GM10847 (cell line): ENCODE results near the gene ASCC1.

Experiments used
- POLR2A ChIP-seq: IDR thresholded peaks from 2 replicates; pipeline ENCODE4 v1.6.1; 2011; ENCODE audit not compliant: insufficient read length; ENCODE audit errors: extremely low read depth

ASCC1 gene

DNA sequence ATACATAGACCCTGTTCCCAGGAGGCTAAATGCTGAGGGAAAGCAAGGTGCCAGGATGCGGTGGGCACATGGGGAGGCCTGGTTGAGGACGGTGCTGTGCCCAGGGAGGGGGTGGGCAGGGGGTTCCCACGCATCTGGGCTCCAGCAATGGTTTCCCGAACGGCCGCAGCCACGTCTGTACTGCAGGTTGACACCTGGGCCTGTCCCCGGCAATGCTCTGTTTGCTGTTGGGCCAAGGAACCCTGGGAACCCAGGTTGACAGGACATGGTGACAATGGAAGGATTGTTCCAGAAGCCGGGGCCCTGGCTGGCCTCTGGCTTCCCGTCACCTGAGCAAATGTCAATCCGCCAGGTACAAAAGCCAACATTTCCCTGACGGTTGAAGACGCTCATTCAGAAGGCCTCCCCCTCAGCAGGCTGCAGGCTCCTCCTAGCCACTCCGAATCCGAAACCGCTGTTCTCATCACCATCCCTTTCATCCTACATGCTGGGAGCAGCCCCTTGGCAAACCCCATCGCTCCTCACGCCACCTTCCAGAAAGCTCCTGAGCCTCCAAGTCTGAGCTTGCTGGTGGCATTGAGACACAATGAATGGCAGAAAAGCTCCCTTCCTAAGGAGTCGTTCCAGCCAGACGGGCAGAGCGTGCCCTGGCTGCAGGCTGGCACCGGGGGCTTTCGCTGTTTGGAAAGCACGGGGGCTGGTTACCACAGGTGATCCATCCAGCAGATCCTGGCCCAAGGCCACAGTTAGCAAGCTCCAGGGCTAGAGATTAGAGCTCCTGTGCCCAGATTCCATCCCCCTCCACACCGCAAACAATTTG is 158.9 kb downstream of the ASCC1 start:
- TF ChIP-seq POLR2A: no peak

DNA sequence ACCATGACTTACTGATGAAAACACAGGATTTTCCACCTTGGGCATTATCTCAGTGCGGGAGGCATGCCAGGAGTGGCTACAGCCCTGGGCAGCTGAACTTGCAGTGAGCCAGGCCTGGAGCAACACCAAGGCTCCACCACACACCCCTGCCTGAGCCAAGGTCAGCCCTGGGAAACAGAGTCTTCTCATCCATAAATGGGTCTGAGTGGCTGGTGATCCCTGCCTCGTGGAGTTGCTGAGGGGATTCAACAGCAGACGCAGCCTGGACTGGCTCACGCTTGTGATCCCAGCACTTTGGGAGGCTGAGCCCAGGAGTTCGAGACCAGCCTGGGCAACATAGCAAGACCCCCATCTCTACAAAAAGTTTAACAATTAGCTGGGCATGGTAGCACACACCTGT is 160.0 kb downstream of the ASCC1 start:
- TF ChIP-seq POLR2A: no peak

DNA sequence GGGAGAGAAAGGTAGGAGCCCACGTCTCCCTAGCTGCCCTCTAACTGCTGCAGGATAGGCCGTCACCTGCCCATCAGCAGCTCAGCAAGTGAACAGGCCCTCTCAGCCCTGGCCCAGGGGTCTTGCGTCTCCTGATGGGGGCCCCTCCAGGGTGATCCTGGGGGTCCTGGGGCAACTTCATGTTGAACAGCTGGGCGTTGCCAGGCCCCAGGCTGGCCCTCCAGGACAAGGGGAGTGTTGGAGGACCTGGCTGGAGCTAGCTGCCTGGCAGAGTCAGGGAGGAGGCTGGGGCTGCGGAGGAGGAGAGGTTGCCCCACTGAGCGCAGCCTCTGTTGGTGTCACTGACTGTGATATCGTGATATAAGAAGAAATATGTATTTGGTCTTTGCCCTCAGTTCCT is 162.4 kb downstream of the ASCC1 start:
- no peak for TF ChIP-seq POLR2A

DNA sequence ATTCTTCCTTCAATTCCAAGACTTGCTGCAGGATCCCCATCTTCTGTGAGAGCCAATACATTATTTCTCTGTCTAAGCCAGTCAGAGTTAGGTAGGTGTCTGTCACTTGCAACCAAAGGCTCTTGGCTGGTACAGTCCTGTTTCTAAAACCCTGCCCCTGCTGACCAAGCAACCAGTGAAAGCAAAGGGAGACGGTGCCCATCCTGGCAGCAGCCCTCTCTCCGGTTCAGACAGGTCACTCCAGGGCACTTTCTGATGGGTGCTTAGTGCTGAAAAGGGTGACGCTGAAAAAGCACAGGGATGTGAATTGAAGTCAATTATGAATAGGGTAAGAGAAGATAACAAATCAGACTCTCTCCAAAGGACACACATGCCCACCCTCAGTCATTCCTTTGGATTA is 165.2 kb downstream of the ASCC1 start:
- TF ChIP-seq POLR2A: no peak

DNA sequence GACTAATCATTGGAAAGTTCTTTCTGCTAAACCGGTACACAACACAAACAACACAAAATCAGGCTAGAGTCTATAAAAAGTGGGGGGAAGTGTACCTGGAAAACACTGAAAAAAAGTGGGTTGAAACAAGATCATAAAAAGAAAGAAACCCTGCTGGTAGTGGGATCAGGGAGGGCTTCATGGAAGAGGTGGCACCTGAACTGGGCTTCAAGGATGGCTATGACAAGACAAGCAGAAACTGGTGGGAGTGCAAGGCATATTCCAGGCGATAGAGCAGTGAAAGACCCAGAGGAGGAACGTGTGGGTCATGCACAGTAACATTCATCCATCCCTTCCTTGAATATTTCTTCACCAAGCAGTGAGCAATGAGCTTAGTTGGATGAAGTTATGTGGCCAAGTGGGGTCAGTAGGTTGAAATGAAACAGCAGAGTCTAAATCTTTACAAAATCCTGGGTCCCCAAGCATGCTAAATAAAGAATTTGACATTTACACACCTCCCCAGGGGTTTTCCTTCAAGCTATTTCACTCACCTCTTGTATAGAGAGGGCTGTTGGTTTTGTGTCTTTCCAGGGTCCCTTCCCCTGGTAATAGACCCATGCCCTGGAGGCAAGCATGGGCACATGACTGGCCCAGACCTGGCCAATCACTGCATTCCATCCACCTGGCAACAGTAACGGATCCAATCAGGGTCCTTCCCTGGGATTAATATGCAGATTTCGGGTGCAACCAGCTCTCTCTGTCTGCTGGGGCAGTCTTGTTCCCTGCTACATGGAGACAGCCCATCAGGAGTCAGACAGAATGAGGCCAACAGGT is 165.9 kb downstream of the ASCC1 start:
- TF ChIP-seq POLR2A: no peak

DNA sequence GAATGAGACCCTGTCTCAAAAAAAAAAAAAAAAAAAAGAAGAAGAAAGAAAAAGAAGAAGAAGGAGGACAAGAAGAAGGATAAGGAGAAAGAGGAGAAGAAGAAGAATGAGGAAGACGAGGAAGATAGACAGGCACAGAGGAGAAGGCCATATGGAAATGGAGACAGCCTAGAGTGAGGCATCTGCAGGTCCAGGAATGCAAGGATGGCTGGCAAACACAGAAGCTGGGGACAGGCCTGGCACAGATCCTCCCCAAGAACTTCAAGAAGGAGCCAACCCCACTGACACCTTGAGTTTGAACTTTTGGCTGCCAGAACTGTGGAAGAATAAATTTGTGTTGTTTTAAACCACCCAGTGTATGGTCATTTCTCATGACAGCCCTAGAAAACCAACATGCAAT is 166.6 kb downstream of the ASCC1 start:
- no peak for TF ChIP-seq POLR2A

DNA sequence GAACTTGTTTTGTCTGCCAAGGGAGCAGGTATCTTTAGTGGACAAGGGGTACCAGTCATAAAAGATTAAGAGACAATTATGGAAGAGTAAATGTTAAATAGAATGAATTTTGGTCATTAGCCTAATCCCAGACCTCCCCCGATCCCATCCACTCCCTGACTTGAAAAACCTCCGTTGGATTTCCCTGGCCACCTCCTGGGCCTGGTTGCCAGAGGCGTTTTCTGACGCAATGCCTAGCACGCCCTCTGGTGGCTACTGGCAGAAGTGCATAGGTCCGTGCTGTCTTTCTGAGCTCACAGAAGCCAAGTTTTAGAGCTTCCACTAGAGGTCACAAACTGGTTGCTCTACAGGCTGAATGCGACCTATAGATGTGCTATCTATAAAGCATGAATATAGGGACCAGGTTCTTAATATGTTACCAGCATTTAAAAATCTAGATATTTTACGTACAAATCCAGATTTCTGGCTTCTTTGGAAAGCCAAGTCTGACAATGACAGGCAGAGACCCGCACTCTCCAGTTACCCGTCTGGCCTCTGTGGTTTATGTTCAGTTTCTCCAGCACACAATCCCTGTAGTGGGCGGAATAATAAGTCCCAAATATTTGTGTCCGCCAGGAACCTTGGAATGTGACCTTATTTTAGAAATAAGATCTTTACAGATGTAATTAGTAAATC is 167.5 kb downstream of the ASCC1 start:
- no peak for TF ChIP-seq POLR2A
